IPS-11a (cell line): Measurements from ENCODE around the gene KRTAP10-7.
"Not testable (repeated sequence)": the region's sequence is repeated elsewhere in the genome, so short reads cannot be mapped to it uniquely, and the experiment has no call there.

Experiments
- H3K4me3 ChIP-seq: one replicate; pipeline ENCODE4 v1.5.1; 2013; ENCODE audit warnings: low read depth, low read length, control low read depth

The KRTAP10-7 gene

DNA sequence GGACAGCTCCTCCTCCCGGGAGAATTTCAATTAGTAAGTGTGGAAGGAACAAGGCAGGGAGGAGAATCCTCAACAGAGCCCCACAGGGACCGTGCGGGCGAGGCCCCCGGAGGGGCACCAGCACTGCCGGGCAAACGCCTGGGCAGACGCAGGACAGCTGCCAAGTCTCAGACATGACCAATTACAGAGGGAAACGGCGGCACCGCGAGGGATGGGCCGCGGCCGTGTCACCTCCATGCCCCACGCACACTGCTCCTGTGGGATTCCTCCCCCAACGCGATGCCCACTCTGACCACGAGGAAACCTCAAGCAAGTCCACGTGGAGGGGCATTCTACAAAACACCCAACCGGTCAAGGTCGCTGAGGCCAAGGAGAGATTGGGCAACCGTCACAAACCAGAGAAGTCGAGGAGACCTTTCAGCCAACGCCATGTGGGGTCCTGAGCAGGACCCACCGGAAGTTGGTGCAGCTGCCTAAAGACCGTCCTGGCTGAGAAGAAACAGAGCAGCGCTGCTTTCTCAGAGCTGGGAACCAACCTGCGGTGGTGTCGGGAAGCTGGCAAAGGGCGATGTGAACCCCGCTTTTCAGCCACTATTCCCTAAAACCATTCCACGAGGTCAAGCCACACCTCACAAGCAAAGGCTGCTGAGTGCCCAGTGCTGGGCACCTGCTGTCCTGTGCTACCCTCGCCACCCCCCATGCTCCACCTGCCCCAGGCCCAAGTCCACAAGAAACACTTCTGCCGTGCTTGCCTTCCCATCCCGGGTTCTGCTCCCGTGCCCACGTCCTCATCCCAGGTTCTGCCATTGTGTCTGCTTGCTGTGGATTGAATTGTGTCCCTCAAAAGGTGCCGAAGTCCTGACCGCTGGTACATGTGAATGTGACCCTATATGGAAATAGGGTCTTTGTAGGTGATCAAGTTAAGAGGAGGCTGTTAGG is 28.3 kb upstream of the KRTAP10-7 start:
- no peak overlapping the region for H3K4me3 ChIP-seq

DNA sequence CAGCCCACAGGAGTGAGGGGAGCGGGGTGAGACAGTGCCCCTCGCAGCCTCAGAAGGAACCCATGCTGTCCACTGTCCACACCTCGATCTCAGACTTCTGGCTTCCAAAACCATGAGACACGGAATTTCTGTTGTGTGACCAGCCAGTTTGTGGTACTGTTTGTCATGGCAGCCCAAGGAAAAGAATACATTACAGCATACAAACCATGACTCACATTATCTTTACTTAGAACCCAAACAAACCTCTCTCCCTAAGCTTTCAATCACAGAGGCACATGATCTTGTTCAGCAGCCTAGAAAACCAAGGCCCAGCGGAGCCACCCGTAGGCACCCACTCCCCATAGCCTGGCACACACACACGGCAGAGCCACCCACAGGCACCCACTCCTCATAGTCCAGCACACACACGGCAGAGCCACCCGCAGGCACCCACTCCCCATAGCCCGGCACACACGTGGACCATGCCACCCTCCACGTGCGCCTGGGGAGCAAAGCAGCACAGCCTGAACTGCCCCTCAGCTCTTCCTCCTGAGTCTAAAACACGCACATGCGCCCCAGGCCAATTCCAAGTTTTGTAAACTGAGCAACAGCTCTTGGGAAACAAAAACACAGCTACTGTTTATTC is 27.3 kb upstream of the KRTAP10-7 start:
- no peak overlapping the region for H3K4me3 ChIP-seq

DNA sequence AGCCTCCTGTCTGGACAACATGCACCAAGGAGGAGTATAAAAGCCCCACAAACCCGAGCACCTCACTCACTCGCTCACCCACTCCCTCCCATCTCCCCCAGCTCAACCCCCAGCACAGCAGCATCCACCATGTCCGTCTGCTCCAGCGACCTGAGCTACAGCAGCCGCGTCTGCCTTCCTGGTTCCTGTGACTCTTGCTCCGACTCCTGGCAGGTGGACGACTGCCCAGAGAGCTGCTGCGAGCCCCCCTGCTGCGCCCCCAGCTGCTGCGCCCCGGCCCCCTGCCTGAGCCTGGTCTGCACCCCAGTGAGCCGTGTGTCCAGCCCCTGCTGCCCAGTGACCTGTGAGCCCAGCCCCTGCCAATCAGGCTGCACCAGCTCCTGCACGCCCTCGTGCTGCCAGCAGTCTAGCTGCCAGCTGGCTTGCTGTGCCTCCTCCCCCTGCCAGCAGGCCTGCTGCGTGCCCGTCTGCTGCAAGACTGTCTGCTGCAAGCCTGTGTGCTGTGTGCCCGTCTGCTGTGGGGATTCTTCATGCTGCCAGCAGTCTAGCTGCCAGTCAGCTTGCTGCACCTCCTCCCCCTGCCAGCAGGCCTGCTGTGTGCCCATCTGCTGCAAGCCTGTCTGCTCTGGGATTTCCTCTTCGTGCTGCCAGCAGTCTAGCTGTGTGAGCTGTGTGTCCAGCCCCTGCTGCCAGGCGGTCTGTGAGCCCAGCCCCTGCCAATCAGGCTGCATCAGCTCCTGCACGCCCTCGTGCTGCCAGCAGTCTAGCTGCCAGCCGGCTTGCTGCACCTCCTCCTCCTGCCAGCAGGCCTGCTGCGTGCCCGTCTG is 26.6 kb upstream of the KRTAP10-7 start, which contains the start of gene KRTAP10-4:
TSS of gene KRTAP10-4 (plus strand) at position 100 of the 827 bp plus-strand sequence. CDS start at position 130, 30 bp downstream.
- not testable (repeated sequence) for H3K4me3 ChIP-seq

DNA sequence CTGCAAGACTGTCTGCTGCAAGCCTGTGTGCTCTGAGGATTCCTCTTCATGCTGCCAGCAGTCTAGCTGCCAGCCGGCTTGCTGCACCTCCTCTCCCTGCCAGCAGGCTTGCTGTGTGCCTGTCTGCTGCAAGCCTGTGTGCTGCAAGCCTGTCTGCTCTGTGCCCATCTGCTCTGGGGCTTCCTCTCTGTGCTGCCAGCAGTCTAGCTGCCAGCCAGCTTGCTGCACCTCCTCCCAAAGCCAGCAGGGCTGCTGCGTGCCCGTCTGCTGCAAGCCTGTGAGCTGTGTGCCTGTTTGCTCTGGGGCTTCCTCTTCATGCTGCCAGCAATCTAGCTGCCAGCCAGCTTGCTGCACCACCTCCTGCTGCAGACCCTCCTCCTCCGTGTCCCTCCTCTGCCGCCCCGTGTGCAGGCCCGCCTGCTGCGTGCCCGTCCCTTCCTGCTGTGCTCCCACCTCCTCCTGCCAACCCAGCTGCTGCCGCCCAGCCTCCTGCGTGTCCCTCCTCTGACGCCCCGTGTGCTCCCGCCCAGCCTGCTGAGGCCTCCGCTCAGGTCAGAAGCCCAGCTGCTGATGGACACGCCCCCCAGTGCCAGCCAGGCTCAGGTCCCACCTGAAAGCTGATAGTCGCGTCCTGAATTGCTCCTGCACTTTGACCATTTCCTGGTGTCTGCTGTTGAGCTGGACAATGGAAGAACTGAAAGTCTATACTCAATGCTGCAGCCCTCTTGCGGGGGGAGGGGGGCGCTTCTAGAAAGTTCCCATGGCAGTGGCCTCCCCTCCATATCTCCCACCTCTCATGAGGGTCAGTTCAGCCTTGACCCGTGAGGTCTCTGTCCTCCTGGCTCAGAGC is 25.7 kb upstream of the KRTAP10-7 start:
- no peak overlapping the region for H3K4me3 ChIP-seq

DNA sequence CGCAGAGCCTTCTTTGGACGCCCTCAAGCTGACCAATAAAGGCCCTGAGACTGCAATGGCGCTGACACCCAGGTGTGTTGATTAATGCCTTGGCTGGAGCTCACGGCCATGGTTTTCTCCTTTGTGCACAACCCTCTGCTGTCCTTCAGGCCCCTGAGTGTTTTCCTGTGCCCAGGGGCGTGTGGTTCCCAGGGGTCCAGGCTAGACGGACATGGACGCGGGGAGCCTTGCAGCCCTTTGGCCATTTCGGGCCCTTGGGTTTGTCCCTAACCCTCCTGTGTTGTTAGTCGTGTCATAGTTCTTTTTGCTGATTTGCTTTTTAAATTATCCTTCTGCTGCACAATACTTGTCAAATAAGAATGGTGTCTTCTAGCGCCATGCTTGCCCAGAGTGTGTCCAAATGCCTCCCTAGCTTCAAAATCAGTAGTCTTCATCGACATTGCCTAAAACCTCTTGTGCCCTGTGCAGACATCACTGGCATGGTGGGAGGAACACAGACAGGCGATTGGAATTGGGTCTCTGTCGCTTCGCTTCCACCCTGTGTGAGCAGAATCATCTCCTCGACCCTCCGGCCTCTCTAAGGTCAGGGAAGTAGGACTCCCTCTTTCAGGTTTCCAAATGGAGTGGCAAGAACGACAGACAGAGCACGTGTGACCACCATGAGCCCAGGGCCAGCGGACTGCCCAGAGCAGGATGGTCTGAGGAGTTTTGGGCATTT is 24.9 kb upstream of the KRTAP10-7 start:
- H3K4me3 ChIP-seq = no peak overlapping the region

DNA sequence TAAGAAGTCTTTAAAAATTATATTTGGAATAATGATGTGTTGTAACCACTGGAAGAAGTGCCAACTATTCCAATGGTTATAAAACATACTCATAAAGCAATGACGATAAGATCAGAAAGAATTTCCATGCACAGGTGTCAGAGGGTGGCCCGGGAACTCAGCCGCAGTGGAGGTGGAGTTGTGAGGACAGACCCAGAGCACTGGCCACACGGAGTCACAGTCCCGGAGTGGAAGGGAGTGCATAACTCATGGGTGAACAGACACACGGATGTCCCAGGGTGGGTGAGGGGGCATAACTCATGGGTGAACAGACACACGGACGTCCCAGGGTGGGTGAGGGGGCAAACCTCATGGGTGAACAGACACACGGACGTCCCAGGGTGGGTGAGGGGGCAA is 24.4 kb upstream of the KRTAP10-7 start:
- H3K4me3 ChIP-seq = no peak overlapping the region

DNA sequence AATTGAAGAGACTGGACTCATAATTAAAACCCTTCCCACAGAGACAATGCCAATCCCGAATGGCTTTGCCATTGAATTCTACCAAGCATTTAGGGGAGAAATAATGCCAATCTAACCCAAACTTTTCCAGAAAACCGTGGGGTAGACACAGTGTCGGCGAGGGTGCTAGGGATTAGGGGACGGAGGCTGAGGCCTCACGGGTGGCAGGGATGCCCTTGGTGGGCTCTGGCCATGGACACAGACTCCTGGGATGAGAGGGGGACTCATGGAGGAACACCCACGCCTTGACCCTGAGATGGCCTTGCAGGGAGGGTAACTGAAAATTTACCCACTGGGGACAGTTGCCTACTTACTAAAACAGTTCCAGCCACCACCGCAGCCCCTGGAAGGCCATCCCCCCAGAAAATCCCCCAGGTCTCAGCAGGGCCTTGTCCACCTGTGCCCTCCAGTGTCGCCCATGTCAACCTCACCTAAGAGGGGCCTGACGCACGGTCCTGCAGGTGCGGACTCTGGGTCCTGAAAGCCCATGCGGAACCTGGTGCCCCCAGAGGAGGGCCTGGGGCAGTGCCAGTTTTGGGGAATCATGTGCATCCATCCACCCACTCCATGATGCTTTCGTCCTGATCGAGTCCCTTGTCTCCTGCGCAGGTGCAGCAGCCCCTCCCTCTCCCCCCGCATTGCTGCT is 21.9 kb upstream of the KRTAP10-7 start:
- no peak overlapping the region for H3K4me3 ChIP-seq

DNA sequence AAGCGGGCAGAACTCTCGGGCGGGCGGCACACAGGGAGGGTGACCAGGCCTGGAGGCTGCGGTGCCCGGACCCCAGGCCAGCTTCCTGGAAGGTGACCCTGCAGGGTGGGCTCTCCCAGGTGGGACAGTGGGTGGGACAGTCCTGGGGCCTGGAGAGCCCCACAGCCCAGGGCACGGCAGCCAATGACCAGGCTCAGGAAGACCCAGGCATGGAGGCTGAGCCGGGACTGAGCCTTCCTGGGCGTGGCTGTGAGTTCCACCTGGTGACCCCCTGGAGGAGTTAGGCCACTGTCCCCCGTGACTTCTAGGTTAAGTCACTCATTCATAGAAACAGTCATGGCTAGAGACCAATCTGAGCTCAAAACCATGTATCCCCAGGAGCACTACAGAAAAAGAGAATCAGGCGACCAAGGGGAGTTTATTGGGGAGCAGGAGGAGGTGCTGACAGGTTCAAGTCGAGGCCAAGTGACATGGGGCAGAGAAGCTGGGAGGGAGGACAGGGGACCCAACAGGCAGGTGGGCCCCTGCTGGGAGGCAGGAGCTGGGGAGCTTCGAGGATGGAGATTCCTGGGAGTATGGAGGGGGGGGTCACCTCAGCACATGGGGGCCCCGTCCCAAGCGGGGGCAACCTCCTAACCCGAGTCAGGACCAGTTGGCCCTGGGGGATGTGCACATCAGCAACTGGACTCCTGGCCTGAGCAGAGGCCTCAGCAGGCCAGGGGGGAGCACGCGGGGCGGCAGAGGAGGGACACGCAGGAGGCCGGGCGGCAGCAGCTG is 21.2 kb upstream of the KRTAP10-7 start:
- H3K4me3 ChIP-seq = no peak overlapping the region

DNA sequence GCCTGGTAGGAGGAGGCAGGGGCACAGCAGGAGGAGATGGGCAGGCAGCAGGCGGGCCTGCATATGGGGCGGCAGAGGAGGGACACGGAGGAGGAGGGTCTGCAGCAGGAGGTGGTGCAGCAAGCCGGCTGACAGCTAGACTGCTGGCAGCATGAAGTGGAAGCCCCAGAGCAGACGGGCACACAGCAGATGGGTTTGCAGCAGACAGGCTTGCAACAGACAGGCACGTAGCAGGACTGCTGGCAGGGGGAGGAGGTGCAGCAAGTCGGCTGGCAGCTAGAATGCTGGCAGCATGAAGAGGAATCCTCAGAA is 20.6 kb upstream of the KRTAP10-7 start:
- no peak overlapping the region for H3K4me3 ChIP-seq

DNA sequence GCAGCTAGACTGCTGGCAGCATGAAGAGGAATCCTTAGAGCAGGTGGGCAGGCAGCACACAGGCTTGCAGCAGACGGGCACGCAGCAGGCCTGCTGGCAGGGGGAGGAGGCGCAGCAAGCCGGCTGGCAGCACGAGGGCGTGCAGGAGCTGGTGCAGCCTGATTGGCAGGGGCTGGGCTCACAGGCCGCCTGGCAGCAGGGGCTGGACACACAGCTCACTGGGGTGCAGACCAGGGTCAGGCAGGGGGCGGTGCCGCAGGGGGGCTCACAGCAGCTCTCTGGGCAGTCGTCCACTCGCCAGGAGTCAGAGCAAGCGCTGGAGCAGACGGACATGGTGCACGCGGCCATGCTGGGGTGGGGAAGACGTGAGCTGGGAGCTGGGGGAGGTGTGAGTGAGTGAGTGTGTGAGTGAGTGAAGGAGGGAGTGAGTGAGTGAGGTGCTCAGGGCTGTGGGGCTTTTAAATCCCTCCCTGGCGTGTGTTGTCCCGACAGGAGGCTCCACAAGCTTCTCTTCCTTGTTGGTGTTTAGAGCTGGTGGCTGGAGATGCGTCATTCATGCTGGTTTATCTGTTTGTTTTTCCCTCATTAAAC is 20.1 kb upstream of the KRTAP10-7 start, which contains the start of gene KRTAP10-5:
TSS of gene KRTAP10-5 (minus strand) at position 374 of the 591 bp plus-strand sequence. CDS start at position 348, 26 bp downstream.
- not testable (repeated sequence) for H3K4me3 ChIP-seq

DNA sequence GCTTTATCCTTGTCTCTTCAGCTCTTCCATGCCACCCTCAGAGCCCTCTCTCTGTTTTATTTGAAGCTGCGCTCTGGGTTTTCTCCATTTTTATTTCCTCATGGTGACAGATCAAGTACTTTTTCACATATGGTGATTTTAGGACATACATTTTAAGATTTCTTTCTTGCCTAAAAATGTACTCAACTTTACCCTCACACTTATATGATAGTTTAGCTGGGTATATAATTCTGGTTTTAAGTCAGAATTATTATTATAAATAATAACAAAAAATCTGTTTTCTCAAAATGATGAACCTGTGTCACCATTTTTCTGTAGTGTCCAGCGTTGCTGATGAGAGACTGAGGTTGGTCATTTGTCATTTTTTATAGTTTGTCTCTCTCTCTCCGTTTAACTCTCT is 19.2 kb upstream of the KRTAP10-7 start:
- H3K4me3 ChIP-seq = no peak overlapping the region

DNA sequence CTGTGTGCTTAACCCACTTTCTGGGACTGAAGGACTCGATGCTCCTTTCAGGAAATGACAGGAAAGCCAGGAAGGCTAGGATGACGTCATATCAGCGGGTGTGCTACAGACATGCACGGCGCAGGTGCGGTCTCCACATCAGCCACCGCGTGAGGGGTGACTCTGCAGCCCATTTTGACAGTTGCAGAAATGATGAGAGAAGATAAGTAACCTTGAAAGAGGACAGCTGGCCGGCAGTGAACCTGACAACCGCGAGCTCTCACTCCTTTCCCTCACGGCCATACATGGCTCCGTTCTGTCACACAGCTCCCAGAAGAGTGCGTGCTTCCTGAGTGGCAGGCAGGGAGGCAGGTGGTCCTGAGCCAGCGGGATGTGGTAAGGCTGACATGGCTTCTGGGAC is 18.3 kb upstream of the KRTAP10-7 start:
- no peak overlapping the region for H3K4me3 ChIP-seq

DNA sequence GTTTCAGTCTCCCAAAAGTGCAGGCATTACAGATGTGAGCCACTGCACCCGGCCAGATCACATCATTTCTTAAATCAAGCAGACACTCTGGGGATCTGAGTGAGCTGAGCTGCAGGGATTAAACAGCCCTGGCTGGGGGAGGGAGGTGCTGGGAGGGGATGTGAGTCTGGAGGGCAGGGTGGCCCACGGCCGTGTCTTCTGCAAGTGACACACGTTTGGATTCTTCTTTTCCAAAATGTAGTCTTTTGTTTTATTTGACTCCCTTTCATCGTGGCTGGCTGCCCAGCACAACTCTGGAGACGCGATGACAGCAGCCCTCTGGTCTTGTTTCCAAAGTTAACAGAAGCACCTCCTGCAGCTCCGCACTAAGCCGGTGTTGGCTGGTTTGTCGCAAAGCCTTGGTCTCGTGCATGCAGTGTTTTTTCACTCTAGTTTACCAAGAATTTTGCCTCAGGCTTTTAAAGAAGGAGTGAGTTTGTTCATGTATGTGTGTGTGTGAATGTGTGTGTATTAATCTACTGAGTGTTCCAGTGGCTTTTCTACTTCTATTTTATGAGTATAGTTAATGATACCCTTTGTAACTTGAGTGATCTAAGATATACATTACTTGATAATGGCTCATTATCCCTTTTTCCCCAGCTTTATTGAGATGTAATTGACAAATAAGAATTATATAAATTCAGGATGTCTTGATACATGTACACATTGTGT is 17.2 kb upstream of the KRTAP10-7 start:
- H3K4me3 ChIP-seq = no peak overlapping the region

DNA sequence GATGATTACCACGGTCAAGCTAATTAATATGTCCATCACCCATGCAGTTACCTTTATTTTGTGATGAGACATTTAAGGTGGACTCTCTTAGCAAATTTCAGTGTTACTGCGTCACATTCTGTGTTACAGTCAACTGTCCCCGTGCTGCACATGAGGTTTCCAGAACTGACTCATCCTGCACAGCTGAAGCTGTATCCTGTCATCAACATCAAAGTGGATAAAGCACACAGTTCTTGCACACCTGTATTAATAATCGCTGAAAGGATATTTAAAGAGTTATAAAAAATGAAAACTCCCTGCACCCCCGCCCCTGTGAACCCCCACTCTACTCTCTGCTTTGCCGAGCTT is 16.6 kb upstream of the KRTAP10-7 start:
- H3K4me3 ChIP-seq = no peak overlapping the region

DNA sequence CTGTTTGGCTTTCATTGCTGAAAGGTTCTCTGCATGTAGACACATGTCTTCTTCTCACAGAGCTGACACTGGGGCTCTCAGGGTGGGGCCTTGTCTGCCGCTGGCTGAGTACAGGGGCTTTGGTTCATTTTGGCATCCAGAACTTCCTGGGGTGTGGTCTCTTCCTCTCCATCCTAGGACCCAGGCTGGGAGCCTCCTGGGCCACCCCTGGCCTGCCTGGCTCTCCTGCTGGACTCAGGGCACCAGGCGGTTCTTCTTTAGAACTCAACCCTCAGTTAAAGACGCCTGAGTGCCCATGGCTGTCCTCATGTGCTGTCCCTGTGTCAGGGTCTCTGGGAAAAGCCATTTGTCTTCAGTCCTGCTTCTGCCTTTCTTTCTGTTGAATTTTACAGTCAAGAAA is 14.5 kb upstream of the KRTAP10-7 start:
- no peak overlapping the region for H3K4me3 ChIP-seq

DNA sequence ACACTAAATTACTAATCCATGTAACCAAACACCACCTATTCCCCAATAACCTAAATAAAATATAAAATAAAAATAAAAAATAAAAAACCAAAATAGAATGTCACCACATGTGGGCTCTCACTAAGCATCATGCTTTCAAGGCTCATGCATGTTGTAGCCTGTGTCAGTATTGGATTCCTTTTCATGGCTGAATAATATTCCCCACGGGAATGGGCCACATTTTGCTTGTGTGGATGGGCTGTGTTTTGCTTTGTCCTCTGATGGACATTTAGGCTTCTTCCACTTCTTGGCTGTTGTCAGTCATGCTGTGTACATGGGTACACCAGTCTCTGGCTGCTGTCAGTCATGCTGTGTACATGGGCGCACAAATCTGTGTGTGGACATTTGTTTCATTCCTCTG is 11.3 kb upstream of the KRTAP10-7 start:
- H3K4me3 ChIP-seq = no peak overlapping the region

DNA sequence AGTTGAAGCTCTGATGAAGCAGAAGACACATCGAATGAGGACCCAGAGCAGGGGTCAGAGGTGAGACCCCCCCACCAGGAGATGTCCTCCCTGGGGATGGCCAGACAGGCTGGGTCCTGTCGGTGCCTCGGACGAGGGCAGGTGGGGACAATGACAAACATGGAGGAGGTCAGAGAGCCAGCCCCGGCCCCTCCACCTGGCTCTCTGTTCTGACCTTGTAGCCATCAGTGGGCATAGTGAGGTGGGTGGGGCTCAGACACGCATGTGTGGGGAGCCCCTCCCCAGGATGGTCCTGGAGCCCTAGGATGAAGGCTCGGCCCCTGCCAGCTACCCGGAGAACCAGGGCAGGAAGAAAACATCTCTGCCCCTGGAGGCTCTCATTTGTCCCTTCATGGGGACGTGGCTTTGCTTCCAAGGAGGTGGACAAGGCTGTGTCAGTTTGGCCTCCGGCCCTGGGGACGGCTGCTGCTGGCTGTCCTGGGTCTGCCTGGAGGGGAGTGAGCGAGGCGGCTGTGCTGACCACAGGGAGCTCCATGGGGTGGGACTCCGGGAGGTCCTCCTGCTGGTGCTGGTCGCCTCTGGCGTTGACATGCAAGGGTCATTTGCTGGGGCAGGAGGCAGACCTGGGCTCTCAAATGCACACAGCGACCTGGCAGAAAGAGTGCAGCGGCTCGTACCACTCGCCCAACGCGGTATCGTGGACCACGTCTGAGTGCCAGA is 10.7 kb upstream of the KRTAP10-7 start:
- no peak overlapping the region for H3K4me3 ChIP-seq
